ENCODE measurements around the gene ZBED4.

The ZBED4 gene

DNA sequence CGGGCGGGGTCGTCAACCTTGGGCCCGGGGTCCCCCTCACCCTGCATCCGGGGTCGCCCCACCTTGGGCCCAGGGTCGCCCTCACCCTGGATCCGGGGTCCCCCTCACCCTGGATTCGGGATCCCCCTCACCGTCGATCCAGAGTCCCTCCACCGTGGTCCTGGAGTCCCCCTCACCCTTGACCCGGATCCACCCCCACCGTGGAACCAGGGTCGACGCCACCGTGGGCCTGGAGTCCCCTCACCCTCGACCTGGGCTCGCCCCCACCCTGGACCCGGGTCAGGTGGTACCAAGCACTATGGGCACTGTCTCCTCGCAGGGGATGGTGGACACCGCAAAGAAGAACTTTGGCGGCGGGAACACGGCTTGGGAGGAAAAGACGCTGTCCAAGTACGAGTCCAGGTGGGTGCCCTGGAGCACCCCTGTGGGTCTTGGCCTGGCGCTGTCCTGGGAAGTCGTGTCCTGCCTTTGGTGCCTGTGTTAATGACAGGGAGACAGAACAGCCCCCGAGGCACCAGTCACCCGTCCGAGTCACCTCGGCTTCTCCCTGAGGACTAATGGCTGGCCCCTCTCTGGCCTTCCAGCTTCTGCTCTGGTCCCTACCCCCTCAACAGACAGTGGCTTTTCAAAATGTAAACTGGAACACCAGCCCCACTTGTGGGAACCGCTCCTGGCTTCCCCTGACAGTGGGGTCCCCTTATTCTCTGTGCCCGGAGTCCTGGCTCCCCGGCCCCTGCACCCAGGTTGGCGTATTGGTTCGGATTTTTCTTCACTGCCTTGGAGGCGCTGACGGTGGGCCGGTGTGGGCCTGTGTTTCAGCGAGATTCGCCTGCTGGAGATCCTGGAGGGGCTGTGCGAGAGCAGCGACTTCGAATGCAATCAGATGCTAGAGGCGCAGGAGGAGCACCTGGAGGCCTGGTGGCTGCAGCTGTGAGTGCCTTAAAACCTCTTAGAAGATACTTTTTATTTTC, 65.6 kb downstream of the ZBED4 start:
- DNase-seq (ENCODE audit: low read depth in 2 of 2), result no peak

DNA sequence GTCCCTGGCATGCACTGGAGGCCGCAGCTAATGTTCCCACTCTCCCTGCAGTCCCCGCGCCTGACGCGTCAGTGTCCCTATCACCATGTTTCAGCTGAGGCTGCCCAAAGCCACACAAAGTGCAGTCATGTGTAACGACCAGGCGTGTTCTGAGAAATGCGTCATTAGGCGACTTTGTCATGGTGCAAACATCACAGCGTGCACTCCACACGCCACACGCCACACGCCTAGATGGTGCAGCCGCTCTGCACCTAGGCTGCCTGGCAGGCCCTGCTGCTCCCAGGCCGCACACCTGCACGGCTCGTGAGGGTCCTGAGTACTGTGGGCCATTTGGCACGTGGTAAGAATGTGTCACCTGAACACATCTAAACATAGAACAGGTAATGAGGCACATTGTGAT, 67.2 kb downstream of the ZBED4 start:
- DNase-seq (ENCODE audit: low read depth in 2 of 2), result no peak

DNA sequence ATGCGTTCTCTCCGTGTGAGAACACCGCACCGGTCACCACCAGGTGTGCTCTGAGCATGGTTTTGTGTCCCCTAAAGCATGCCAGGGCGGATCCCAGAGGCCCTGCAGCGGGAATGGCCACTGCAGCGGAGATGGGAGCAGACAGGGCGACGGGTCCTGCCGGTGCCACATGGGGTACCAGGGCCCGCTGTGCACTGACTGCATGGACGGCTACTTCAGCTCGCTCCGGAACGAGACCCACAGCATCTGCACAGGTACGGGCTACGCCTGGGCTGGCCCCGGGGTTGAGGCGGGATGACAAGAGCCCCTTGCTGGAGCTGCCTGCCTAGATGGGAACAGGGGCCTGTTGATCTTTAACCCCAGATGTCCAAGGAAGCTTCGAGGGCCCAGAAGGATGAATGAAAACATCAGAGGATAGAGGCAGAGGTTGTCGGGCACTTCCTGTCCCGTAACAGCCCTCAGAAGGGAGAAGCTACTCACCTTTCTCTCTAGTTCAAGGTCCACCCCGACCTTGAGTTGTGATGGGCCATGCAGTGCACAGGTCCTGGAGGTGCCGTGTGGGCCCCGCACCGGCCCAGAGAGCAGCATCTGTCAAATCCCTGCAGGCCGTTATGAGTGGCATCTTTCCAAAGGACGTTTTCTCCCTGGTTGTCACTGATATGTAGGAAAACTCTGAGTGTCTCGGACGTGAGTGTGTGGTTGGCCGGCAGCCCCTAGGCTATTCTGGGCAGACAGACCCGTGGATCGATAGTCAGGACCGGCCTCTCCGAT, 68.0 kb downstream of the ZBED4 start:
- no peak for DNase-seq (ENCODE audit: low read depth in 2 of 2)

DNA sequence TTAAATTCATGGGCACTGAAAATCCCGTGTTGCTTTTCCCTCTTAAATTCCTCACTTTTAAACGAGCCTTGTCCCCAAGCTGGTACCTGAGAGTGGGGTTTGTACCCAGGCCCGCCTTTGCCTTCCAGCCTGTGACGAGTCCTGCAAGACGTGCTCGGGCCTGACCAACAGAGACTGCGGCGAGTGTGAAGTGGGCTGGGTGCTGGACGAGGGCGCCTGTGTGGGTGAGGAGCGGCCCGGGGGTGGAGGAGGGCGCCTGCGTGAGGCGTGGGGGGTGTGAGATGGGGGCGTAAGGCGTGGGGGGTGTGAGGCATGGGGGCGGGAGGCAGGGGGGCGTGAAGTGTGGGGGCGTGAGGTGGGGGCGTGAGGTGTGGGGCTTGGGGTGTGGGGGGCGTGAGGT, 68.8 kb downstream of the ZBED4 start:
- DNase-seq (ENCODE audit: low read depth in 2 of 2), result no peak

DNA sequence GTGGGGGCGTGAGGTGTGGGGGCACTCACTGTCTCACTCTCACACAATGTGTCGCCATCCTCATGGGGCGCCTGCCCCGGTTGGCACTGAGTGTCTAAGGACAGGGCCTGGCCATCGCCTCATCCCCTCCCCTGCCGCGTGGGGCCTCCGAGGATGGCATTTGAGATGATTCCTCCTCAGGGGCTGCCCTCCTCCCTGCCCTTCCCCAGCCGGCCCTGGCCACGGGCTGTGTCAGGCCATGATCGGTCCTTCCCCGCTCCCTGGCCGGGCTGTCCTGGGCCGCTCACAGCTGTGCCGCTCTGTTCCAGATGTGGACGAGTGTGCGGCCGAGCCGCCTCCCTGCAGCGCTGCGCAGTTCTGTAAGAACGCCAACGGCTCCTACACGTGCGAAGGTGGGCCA, 69.3 kb downstream of the ZBED4 start:
- no peak for DNase-seq (ENCODE audit: low read depth in 2 of 2)

DNA sequence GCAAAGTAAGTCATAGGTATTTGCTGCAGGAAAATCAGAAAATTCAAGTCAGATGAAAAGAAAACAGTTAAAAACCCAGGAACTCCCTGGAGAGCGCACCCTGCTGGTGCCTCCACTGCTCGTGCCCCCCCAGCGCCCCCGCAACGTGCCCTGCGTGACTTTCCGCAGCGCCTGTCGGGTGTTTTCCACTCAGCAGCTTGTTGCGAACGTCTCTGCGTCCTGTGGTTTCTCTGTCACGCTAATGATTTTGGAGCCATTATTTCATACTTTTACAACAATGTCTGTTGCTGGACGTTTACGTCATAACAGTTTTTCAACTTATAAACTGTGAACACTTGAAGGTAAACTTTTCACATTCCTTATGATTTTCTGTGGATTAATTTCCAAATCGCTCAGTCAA, 69.8 kb downstream of the ZBED4 start:
- DNase-seq (ENCODE audit: low read depth in 2 of 2), result no peak

DNA sequence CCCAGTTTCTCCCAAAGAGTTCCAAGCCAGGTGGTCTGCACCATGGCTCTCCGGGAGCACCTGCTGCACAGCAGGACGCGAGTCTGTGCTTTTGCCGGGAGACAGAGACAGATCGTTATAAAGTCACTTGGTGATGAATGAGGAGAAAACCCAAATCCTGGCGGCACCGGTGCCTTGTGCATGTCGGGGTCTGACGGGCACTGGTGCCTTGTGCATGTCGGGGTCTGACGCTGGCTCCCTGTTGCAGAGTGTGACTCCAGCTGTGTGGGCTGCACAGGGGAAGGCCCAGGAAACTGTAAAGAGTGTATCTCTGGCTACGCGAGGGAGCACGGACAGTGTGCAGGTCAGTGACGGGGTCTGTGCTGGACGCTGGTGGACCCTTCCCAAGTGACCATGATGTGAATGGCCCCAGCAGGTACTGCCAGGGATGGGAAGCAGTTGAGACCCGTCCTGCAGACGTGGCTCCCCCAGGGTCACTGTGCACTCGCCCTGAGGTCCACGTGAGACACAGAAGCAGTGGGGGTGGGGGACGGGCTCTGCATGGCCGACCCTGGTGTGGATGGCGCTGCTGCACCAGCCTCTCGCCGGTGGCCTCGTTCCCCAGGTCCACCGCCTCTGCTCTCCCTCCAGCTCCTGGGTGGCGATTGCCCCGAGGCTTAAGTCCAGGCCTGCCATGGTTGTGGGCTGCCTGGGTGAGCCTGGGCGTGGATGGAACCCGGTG, 70.6 kb downstream of the ZBED4 start:
- no peak for DNase-seq (ENCODE audit: low read depth in 2 of 2)

DNA sequence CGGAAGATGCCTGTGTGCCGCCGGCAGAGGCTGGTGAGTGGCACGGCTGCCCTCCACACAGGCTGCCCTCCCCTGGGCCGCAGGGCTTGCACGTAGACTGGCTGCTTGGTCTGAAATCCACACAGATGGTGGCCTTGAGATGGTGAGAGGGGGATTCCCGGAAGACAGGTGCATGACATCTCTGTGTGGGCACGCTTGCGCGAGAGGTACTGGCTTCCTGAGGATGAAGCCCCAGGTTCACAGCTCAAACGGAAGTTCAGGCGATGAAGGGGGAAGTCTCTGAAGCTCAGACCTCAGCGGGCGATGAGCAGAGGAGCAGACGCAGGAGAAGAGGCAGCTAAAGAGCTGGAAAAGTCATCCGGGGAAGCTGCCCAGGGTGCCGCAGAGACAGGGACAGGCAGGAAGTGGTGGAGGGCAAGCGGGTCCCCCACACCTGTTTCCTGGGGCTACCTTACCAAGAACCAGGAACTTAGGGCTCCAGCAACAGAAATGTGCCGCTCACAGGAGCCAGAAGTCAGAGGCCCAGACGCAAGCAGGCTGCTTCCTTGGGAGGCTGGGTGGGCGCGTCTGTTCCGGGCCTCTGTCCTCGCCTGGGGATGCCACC, 72.0 kb downstream of the ZBED4 start:
- DNase-seq (ENCODE audit: low read depth in 2 of 2), result peak; percentile 39 to 54

DNA sequence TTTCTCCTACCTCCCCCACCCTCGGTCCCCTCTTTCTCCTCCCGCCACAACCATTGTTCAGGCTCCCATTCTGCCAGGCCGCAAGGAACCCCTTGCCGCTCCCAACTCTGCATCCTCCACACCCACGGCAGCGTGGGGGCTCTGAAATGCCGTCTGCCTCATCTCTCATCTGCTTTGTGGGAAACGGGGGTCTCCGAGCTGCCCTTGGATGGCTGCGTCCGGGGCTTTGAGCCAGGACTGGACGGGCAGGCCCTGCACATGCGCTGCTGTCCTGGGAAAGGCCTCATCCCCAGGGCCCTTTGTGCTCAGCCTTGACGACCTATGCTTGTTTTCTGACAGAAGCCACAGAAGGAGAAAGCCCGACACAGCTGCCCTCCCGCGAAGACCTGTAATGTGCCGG, 73.3 kb downstream of the ZBED4 start:
- no peak for DNase-seq (ENCODE audit: low read depth in 2 of 2)

DNA sequence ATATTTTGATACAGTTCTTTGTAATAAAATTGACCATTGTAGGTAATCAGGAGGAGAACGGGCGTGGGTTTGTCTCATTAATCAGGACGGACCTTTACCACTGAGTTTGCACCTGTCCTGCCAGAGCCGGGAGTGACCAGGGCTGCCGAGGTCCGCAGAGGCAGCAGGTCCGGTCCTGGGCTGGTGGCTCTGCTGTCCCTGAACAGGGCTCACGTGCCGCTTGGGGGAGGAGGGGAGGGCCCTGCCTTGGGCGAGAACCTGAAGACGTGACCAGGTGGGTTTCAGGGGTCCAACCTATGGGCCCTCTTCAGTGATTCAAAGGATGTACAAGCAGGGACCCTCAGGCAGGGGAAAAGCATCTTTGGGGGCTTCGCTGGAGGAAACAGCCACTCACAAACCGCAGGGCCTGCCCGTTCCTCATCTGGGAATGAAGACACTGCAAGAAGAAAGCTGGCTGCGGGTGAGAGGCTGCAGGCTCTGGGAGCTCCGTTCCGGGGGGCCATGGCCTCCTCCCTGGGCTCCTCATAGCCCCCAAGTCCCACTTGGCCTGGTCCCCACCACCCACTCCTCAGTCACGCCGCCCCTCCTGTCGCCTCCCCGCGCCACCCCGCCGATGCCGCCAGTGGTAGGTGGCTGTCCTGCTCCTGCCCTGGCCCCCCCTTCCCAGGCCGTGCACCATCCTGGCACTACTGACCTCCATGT, 74.0 kb downstream of the ZBED4 start:
- no peak for DNase-seq (ENCODE audit: low read depth in 2 of 2)

DNA sequence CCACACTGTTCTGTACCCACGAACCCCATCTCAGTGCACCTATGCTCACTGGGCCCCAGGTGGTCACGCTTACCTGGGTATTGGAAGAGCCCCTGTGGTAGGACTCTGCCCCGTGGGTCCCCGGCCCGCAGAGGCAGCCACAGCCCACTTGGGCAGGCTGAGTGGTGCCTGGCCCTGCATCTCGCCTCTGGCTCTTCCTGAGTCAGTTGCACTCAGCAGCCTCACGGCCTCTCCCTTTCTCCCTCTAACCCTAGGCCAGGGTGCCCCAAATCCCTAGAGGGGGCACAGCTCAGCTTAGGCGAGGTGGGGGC, 74.5 kb downstream of the ZBED4 start:
- no peak for DNase-seq (ENCODE audit: low read depth in 2 of 2)

DNA sequence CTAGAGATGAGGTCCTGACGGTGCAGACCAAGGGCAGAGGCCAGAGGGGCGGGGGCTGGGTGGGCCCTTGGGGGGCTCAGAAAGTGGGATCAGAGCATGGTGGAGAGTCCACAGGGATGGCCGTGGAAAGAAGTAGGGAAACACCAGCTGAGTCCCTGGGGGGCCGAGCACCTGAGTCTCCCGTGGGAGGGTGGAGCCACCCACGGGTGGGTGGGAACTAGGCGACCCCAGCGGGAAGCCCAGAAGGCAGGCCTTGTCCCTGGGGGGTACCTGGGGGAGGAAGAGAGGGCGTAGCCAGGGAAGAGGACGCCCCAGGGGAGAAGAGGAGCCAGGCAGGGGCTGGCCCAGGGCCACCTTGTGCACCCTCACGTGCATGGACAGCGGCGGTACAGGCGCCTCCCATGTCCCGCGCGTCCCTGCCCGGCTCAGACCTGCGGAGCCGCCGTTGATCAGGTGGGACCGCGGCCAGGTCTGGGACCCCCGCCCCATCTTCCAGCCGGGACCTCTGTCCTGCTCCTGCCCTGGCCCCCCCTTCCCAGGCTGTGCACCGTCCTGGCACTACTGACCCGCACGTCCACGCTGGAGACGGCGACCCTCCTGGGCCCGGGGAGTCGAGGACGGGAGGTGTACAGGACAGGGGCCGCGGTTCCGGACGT, 75.0 kb downstream of the ZBED4 start:
- no peak for DNase-seq (ENCODE audit: low read depth in 2 of 2)

DNA sequence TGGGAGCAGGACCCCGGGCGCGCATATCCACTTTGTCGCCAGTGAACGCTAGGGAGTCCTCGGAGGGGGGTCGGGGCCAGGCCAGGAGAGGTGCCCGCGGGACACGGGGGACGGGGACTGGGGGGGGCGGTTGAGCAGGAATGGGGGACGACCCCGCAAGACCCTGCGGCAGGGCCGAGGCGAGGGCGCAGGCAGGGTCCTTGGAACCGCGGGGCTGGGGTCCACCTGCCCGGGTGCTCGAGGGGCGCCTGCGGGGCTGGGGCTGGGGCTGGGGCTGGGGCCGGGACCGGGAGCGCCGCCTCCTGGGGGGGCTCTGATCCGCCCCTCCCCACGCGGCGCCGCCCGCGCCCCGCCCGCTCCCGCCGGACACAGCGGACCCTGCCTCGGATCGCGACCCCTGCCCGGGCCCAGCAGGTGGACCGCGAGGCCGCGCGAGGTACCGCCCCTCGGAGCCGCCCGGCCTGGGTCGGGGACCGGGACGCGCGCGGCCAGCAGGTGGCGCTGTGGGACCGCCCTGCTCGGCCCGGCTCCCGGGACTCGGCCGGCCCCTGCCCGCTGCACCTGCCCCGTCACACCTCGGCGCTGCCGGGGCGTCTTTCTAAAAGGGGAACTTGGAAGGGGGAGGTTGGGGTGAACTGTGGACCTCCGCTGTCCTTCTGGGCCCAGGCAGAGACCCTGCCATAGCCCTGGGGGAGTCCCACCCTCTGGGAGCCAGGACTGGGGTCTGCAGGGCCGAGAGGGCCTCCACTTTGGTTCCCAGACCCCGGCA, 75.8 kb downstream of the ZBED4 start:
- DNase-seq (ENCODE audit: low read depth in 2 of 2), result peak; percentile 59 to 66

DNA sequence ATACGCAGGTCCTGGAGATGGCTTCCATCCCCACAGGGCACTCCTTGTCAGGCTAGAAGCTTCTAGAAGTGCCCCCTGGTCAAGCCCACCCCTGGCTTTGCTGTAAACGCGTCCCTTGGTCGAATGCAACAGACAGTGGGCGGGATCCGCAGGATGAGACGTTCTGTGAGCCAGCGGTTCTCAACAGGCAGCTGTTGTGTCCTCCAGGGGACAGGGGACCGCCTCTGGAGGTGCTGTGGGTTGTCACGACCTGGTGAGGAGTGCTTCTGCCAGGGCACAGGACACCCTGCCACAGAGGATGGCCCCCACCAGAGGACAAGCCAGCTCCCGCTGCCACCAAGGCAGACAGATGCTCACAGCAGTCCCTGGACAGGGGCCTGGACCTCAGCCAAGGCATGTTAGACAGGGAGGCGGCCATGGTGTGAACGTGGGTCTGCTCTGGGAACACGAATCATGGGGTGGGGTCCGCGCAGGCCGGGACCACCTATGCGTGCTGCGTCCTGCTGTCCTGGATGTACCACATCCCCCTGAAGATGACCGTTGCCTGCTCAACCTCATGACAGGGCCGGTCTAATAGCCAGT, 76.4 kb downstream of the ZBED4 start:
- no peak for DNase-seq (ENCODE audit: low read depth in 2 of 2)

DNA sequence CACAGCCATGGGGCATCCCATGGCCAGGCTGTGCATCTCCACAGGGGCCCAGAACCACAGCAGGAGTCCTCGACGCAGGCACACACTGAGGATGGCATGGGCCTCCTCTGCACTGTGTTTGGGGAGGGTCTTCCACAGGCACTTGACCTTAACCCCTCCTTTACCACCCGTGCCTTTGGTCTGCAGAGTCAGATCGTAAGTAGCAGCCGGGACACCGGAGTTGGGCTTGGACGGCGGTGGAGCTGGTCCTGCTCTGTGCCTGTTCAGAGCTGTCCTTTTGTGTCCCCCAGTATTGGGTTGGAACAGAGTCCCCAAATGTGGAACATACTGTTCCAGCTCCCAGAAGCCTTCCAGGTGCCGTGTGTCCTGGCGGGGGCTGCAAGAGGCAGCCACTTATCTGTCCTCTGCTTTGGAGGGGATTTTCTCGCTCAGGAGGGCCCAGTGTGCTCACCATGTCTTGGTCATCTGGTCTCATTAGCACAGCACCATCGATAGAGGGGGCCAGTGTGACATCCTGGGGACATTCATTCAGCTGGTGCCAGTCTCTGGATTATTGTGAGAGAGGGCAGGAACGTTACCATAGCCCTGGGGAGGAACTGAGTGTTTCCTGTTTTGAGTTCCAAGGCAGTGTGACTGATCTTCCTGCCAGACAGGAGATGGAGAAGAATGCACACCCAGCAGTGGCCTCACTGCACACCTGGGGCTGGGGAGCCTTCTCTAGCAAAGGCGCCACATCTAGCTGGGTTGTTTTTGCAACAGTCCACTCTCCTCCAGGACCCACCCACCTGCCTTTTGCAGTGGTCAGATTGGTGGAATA, 77.2 kb downstream of the ZBED4 start:
- no peak for DNase-seq (ENCODE audit: low read depth in 2 of 2)

DNA sequence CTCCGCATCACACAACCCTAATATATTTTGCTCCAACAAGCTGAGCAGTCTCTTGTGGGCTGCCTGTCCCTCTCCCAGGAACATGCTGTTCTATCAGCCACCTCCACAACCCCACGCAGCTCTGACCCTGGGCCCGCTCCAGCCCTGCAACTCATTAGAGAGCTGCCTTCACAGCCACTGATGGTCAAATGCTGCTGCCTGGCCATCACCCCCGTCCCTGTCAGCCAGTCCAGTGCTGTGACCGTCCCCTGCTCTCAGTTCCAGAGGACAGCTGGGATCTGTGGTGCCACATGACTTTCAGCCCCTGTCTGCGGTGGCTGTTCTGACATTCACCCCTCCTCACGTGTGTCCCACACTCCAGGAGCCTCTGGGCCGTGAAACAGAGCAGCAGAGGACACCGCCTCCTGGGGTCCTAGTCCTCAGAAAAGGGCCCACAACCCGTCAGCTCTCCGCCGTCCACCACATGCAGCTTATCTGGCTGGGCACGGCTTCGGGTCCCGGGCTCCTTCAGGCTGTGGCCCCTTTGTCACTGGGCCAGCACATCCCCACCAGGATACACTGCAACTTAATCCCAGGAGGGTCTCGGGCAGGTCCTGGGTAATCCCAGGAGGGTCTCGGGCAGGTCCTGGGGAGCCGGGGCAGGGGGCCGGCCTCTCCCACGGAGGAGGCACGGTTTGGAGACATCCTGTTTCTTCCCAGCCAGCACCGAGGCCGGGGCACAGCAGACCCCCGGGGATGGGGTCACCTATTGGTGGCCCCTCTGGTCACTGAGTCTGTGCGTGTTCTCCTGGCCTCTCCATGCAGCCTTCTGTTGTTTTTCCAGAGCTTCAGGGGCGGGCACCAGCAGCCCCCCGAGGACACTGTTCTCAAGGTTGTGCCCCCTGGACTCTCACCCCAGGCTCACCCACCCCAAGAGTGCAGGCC, 79.9 kb downstream of the ZBED4 start:
- no peak for DNase-seq (ENCODE audit: low read depth in 2 of 2)

DNA sequence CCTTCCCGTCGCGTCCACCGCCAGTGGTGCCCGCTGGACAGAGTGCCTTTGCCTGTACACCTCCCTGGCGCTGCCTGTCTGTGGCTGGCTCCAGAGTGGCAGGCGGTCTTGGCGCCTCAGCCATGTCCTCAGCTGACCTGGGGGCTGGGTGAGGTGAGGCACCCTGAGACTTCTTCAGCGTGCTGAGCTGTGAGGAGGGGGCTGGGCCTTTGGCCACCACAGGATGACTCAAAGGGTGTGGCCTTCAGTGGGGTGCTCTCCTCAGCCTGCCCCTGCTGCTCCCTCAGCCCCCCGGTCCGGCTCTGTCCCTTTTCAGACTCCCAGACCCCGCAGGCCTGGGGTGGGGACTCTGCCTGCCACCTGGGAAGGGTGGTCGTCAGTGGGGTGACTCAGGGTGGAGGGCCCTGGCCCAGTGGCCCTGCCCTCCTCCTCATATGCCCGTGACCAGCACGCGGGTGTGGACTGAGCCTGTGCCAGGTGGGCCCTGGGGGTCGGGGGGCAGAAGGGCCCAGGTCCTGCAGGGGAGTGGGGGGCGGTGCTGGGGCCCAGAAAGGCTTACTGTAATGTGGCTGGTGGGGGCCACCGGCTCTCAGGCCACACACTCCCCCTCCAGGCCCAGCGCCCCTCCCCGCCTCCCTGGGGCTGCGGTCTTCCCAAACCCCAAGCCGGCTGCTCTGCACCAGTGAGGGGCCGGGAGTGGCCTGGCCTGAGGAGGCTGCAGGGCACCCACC, 80.7 kb downstream of the ZBED4 start:
- DNase-seq (ENCODE audit: low read depth in 2 of 2), result no peak

All from stimulated activated CD8-positive, alpha-beta memory T cell treated with anti-CD3 and anti-CD28 coated beads, Interleukin-2, amount 100 ng/mL, for 1 hour (primary cell).